Measurements from ENCODE around the gene DPYSL4. TPM values are rescaled to one million over a fixed set of nuclear protein-coding genes. Genes with fewer than 3 reads are reported as not detected.

Gene DPYSL4
- total and polyA plus RNA-seq, 3 experiments from 2014 or later: 3.2 to 3.3 TPM; not detected in 1

DNA sequence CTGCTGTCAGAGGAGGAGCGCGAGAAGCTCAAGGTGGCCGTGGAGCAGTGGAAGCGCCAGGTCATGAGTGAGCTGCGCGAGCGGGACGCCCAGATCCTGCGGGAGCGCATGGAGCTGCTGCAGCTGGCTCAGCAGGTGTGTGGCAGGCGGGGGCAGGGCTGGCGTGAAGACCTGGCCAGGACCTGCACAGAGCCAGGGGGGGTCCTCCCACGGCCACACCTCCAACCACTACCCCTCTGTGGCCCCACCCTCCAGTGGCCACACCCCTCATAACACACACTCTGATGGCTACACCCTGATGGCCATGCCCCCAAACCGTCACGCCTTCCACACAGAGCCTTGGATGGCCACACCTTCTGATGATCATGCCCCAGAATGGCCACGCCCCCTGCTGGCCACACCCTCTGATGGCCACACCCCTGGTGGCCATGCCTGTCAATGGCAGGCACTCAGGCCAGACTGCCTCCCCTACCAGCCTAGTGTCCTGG is 23.4 kb upstream of the DPYSL4 start:
- H3K36me3 Mint-ChIP-seq: no peaks in the 10 kb centered on the region
- H3K36me3 ChIP-seq (ENCODE audit: insufficient read depth, low read length): no peaks in the 10 kb centered on the region
- ChIA-PET CTCF (no interaction called here), POLR2A (no interaction called here)
- H3K9me3 Mint-ChIP-seq: peaks cover 0 to 19% (median 6%) of the 10 kb centered on the region in 5 donors
- peaks cover 28% of the 10 kb centered on the region for H3K4me1 ChIP-seq (ENCODE audit: insufficient read depth, low read length)
- H3K4me3 Mint-ChIP-seq: no peak overlapping the region
- DNase-seq: peak in 3 of 5 donors; percentile 22 to 29 (median 27)
- no peaks in the 10 kb centered on the region for H3K9me3 ChIP-seq (ENCODE audit: low read length)
- H3K4me1 Mint-ChIP-seq: peaks cover 16 to 33% (median 31%) of the 10 kb centered on the region in 3 donors
- H3K4me3 ChIP-seq (ENCODE audit: low read length): no peak overlapping the region
- H3K27ac Mint-ChIP-seq: peak overlapping the region in 6 of 8 donors; percentile 24 to 94 (median 56)
- no peaks in the 10 kb centered on the region for H3K27me3 ChIP-seq (ENCODE audit: insufficient read depth, low read length, poor library complexity, severe bottlenecking)
- peaks cover 0 to 7% of the 10 kb centered on the region in 2 donors for H3K27me3 Mint-ChIP-seq
- no peak overlapping the region for H3K27ac ChIP-seq (ENCODE audit: low read depth, low read length)

DNA sequence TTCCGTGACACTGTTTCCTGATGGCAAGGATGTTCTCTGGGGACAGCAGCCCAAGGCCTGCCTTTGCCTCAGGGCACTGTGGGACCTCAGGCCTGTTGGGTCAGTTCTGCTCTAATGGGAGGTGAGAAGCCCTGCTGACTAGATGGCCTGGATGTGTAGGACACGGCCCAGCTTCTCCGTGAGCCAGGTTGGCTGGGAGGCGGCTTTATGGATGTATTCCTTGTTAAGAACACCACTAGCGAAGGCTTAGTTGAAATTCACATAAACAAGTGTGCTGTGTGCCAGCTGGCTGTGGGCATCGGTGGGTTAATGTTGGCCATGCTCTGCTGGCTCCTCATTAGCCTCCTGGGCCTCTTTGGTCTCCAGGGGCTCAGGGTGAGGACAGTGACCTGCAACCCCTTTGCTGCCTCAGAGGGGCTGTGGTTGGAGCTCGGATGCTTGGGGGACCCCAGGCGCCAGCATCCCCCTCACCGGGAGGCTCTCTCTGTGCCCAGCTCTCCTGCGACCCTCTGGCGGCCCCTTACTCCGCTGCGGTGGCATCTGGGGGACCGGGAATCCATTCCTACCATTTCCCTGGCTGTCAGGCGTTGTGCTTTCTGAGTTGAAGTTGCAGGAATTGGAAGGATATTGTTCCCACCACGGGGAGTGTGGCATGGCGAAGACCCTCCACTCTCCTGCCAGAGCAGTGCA is 22.8 kb upstream of the DPYSL4 start:
- CTCF ChIA-PET: no interaction called here
- Mint-ChIP-seq H3K4me3 (peak overlapping the region in 2 of 7 donors; percentile 24 to 47), H3K36me3 (no peaks in the 10 kb centered on the region), H3K4me1 (peaks cover 15 to 30% (median 27%) of the 10 kb centered on the region in 3 donors), H3K9me3 (peaks cover 0 to 17% (median 4%) of the 10 kb centered on the region in 5 donors), H3K27me3 (peaks cover 0 to 7% of the 10 kb centered on the region in 2 donors), H3K27ac (peak overlapping the region in 5 of 8 donors; percentile 12 to 94 (median 38))
- no peaks in the 10 kb centered on the region for H3K9me3 ChIP-seq (ENCODE audit: low read length)
- DNase-seq: no peak
- no peaks in the 10 kb centered on the region for H3K27me3 ChIP-seq (ENCODE audit: insufficient read depth, low read length, poor library complexity, severe bottlenecking)
- POLR2A ChIA-PET: no interaction called here
- H3K27ac ChIP-seq (ENCODE audit: low read depth, low read length): no peak overlapping the region
- H3K36me3 ChIP-seq (ENCODE audit: insufficient read depth, low read length): no peaks in the 10 kb centered on the region
- H3K4me1 ChIP-seq (ENCODE audit: insufficient read depth, low read length): peaks cover 24% of the 10 kb centered on the region
- H3K4me3 ChIP-seq (ENCODE audit: low read length): no peak overlapping the region

DNA sequence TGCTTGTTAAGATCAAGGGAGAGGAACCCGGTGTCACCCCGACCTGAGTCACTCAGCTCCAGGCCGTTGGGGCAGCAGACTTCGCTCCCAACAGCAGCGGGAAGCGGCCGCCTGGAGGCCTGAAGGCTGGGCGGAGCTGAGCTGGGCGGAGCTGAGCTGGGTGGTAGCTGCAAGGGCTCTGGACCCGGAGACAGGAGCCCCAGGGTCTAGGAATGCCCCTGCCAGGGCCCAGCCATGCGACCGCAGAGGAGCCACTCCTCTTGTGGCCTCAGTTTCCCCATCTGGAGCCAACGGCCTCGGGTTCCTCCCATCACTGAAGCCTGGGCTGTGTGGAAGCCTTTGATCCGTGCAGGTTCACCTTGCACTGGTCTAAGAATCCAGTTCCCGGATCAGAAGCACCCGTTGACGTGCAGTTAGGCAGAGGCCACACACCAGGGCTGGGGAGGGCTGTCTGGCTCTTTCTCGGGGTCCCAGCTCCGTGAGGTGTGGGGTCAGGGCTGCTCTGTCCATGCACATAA is 21.9 kb upstream of the DPYSL4 start:
- Histone ChIP-seq H3K27ac (ENCODE audit: low read depth, low read length) (no peak overlapping the region), H3K4me3 (ENCODE audit: low read length) (no peak overlapping the region), H3K4me1 (ENCODE audit: insufficient read depth, low read length) (peaks cover 16% of the 10 kb centered on the region), H3K36me3 (ENCODE audit: insufficient read depth, low read length) (no peaks in the 10 kb centered on the region), H3K27me3 (ENCODE audit: insufficient read depth, low read length, poor library complexity, severe bottlenecking) (no peaks in the 10 kb centered on the region), H3K9me3 (ENCODE audit: low read length) (no peaks in the 10 kb centered on the region)
- ChIA-PET CTCF (no interaction called here), POLR2A (no interaction called here)
- Mint-ChIP-seq H3K9me3 (peaks cover 0 to 9% (median 2%) of the 10 kb centered on the region in 5 donors), H3K27ac (peak overlapping the region in 3 of 8 donors; percentile 51 to 83 (median 55)), H3K36me3 (no peaks in the 10 kb centered on the region), H3K4me3 (peak overlapping the region in 1 of 7 donors; percentile 48), H3K27me3 (peaks cover 0 to 7% of the 10 kb centered on the region in 2 donors), H3K4me1 (peaks cover 10 to 25% (median 19%) of the 10 kb centered on the region in 3 donors)
- DNase-seq: no peak

DNA sequence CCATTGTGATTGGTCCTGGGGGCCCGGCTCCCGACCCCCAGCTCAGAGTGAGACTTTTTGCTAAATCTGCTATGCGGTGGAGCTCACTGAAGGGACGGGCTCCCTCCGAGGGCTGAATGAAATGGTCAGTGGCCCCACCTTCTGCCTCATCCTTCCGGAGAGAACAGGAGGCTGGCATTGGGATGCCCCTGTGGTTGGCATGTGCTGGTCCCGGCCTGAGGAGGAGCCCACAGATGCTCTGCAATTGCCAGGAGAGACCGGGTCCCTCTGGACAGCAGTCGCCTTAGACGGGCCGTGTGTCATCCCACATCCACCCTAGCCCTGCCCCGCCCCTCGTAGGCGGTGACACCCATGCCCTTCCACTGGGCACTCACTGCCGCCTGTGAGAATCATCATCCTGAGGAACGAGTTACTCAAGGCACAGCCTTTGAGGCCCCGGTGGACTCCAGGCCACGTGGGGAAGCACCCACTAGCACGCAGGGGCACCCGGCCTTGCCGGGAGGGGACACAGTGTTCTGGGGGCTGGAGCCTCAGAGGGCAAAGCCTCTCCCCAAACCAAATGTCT is 21.2 kb upstream of the DPYSL4 start:
- Mint-ChIP-seq H3K4me1 (peaks cover 10 to 25% (median 17%) of the 10 kb centered on the region in 3 donors), H3K36me3 (no peaks in the 10 kb centered on the region), H3K27me3 (peaks cover 0 to 7% of the 10 kb centered on the region in 2 donors), H3K27ac (no peak overlapping the region), H3K9me3 (peaks cover 0 to 9% (median 2%) of the 10 kb centered on the region in 5 donors), H3K4me3 (no peak overlapping the region)
- no peak for DNase-seq
- ChIA-PET POLR2A (no interaction called here), CTCF (interaction anchor here (0.9 kb wide), 1 partner anchor 281 kb away, joined by 3 read pairs; no protein-coding TSS in a partner anchor)
- H3K27me3 ChIP-seq (ENCODE audit: insufficient read depth, low read length, poor library complexity, severe bottlenecking): no peaks in the 10 kb centered on the region
- no peaks in the 10 kb centered on the region for H3K9me3 ChIP-seq (ENCODE audit: low read length)
- H3K4me3 ChIP-seq (ENCODE audit: low read length): no peak overlapping the region
- H3K36me3 ChIP-seq (ENCODE audit: insufficient read depth, low read length): no peaks in the 10 kb centered on the region
- H3K4me1 ChIP-seq (ENCODE audit: insufficient read depth, low read length): peaks cover 15% of the 10 kb centered on the region
- no peak overlapping the region for H3K27ac ChIP-seq (ENCODE audit: low read depth, low read length)

DNA sequence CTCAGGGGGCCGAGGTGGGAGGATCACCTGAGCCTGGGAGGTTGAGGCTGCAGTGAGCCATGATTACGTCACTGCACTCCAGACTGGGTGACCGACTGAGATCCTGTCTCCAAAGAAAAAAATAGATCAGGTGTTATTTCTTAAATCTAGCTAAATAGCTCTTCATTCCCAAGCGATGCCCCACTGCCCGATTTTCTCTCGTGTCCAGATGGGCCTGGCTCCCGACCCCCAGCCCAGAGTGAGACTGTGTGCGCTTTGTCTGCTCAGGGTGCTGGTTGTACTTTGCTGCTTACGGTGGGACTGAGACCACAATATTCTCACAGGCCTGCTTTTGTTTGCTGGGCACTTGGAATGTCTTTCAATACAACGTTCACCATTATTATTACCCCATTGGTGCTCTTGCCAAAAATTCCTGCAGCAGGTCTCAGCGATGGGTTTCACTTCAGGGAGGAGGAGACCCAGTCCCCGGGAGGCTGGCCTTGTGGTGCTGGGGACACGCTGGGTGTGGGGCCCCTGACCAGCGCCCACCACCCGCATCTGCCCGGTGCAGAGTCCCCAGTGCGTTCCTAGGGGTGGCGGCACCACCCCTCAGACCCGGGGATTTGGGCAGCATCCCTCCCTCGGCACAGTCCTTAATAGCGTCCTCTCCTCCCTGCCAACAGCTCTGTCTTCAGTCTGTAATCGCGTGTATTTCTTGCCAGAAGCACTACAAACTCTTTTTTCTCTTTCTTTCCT is 20.4 kb upstream of the DPYSL4 start:
- Histone ChIP-seq H3K27ac (ENCODE audit: low read depth, low read length) (no peak overlapping the region), H3K36me3 (ENCODE audit: insufficient read depth, low read length) (no peaks in the 10 kb centered on the region), H3K27me3 (ENCODE audit: insufficient read depth, low read length, poor library complexity, severe bottlenecking) (no peaks in the 10 kb centered on the region), H3K4me1 (ENCODE audit: insufficient read depth, low read length) (peaks cover 15% of the 10 kb centered on the region), H3K4me3 (ENCODE audit: low read length) (no peak overlapping the region), H3K9me3 (ENCODE audit: low read length) (no peaks in the 10 kb centered on the region)
- H3K27me3 Mint-ChIP-seq: peaks cover 0 to 7% of the 10 kb centered on the region in 2 donors
- ChIA-PET CTCF (interaction anchor here (0.9 kb wide), 1 partner anchor 281 kb away, joined by 3 read pairs; no protein-coding TSS in a partner anchor), POLR2A (no interaction called here)
- H3K9me3 Mint-ChIP-seq: peaks cover 0 to 7% (median 2%) of the 10 kb centered on the region in 5 donors
- H3K4me3 Mint-ChIP-seq: no peak overlapping the region
- peaks cover 10 to 25% (median 17%) of the 10 kb centered on the region in 3 donors for H3K4me1 Mint-ChIP-seq
- H3K27ac Mint-ChIP-seq: peak overlapping the region in 2 of 8 donors; percentile 77 to 80
- no peaks in the 10 kb centered on the region for H3K36me3 Mint-ChIP-seq
- no peak for DNase-seq

DNA sequence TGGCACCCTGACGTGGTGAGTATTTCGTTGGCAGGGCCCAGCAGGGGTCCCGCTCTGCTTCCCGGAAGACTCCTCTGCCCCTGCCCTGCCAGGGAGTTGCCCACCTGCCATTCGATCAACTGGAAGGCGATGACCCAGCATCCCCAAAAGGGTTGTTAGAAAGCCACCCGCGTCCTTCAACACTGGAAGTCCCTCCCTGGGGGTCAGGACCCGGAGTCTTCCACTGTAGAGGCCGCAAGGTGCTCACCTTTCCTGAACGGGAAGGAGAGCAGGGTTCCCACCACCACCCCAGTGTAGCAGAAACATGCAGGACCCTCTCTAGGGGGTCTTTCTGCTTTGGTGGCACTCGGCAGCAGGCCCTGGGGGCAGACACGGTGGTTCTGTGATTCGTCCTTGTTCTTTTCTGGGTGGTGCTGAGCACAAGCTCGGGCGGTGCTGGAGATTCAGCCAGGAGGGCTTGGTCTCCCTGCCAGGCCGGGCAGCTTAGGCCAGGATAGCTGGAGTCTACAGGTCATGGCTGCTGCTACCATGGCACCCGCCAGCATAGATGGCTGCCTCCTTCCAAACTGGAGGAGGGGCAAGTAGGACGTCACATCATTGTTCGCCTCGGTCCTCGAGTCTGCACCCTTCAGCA is 19.6 kb upstream of the DPYSL4 start:
- Histone ChIP-seq H3K4me1 (ENCODE audit: insufficient read depth, low read length) (peaks cover 10% of the 10 kb centered on the region), H3K27ac (ENCODE audit: low read depth, low read length) (no peak overlapping the region), H3K36me3 (ENCODE audit: insufficient read depth, low read length) (no peaks in the 10 kb centered on the region), H3K27me3 (ENCODE audit: insufficient read depth, low read length, poor library complexity, severe bottlenecking) (no peaks in the 10 kb centered on the region), H3K9me3 (ENCODE audit: low read length) (no peaks in the 10 kb centered on the region), H3K4me3 (ENCODE audit: low read length) (no peak overlapping the region)
- Mint-ChIP-seq H3K9me3 (peaks cover 0 to 2% (median 0%) of the 10 kb centered on the region in 5 donors), H3K4me3 (no peak overlapping the region), H3K27me3 (peaks cover 1 to 11% of the 10 kb centered on the region in 2 donors), H3K4me1 (peaks cover 5 to 19% (median 12%) of the 10 kb centered on the region in 3 donors), H3K27ac (peak overlapping the region in 2 of 8 donors; percentile 77 to 80), H3K36me3 (no peaks in the 10 kb centered on the region)
- ChIA-PET POLR2A (no interaction called here), CTCF (no interaction called here)
- no peak for DNase-seq

DNA sequence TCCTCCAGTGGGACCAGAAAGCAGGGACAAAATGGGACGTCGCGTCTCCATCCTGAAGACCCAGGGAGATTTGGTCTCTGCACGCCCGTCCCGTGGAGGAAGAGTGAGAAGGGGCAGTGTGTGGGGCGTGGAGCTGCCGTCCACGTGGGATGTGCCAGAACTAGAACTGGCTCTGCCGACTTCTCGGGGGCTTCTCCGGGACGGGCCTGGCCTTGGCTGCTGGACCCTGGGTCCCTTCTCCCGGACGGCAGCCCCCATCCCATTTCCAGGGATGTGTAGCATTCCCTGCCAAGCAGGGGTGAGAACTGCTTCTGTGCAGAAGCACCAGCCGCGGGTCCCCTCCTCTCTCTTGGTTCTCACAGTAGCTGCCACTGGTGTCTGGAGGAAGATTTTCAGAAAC is 18.8 kb upstream of the DPYSL4 start:
- Mint-ChIP-seq H3K27ac (no peak overlapping the region), H3K27me3 (peaks cover 1 to 14% of the 10 kb centered on the region in 2 donors), H3K4me3 (no peak overlapping the region), H3K36me3 (no peaks in the 10 kb centered on the region), H3K9me3 (no peaks in the 10 kb centered on the region), H3K4me1 (peaks cover 0 to 11% (median 5%) of the 10 kb centered on the region in 3 donors)
- H3K27me3 ChIP-seq (ENCODE audit: insufficient read depth, low read length, poor library complexity, severe bottlenecking): no peaks in the 10 kb centered on the region
- H3K36me3 ChIP-seq (ENCODE audit: insufficient read depth, low read length): no peaks in the 10 kb centered on the region
- H3K27ac ChIP-seq (ENCODE audit: low read depth, low read length): no peak overlapping the region
- no peak overlapping the region for H3K4me3 ChIP-seq (ENCODE audit: low read length)
- POLR2A ChIA-PET: no interaction called here
- CTCF ChIA-PET: no interaction called here
- H3K9me3 ChIP-seq (ENCODE audit: low read length): no peaks in the 10 kb centered on the region
- peaks cover 1% of the 10 kb centered on the region for H3K4me1 ChIP-seq (ENCODE audit: insufficient read depth, low read length)
- DNase-seq: no peak
